CD4-positive, alpha-beta T cell treated with Interleukin-15 for 1 hour (primary cell): ENCODE data around the gene RNASEH2C.

Experiments
- DNase-seq: peaks from one replicate; pipeline ENCODE4 v3.0.0-alpha.2; 2020

The RNASEH2C gene

GRCh38 chr11:65680192-65680743 lies 40.3 kb downstream of the RNASEH2C start:
- no peak for DNase-seq

- no peak for DNase-seq
Measured at GRCh38 chr11:65672982-65673381, 47.6 kb downstream of the RNASEH2C start.

GRCh38 chr11:65672180-65672860 lies 48.3 kb downstream of the RNASEH2C start:
- DNase-seq = no peak
